Kasumi-1 (cell line): ENCODE results near the gene FMOD.
"Not testable (repeated sequence)": the region's sequence is repeated elsewhere in the genome, so short reads cannot be mapped to it uniquely, and the experiment has no call there.

Source experiments
- DNase-seq, 2 experiments: peaks; one replicate each; lab custom pipeline; 2025; lab: John Stamatoyannopoulos, UW

The FMOD gene

DNA sequence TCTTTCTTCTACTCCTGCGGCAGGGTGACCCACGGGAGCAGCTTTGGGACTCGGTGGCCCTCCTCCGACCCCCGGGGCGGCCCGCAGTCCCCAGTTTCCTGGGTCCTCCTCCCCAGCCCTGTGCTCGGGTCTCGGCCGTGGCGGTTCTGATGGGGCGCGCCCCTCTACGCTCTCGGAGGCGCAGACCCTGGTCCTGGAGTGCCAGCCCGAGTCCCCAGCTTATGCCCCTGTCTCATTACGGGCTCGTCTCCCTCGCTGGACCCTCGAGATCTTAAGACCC is 45.2 kb downstream of the FMOD start:
- no peak for DNase-seq

DNA sequence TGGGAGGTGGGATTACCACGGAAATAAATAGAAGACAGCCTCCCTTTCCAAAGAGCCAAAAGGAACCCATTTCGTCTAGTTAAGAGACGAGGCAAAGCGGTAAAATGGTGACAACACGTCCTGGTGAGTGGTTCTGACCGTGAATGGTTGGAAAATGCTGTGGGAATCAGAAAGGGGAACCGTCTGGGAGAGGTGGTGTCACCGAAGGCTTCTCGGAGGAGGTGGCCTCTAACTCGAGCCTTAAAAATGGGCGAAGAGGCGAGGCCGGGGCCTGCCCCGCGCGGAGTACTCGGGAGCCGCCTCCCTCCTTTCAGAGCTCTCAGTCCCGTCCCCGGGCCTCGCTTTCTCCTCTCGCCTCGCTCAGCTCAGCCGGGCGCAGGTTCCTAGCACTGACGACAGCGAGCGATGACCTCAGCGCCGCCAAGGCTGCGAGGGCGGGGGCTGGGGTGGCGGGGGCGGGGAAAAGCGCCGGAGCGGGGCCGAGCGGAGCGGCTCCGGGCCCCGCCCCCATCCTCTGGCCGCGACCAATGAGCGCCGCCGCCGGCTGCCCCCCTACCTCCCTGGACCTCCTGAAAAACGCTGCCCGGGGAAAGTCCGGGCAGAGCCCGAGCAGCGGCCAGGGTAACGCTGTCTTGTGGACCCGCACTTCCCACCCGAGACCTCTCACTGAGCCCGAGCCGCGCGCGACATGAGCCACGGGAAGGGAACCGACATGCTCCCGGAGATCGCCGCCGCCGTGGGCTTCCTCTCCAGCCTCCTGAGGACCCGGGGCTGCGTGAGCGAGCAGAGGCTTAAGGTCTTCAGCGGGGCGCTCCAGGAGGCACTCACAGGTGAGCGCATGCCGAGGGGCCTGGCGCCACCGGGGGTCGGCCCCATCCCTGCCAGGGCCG is 45.8 kb downstream of the FMOD start, which contains the start of gene BTG2:
BTG2 (plus strand) TSS at position 601 of the 890 bp plus-strand sequence; CDS start at position 689, 88 bp downstream.
- DNase-seq = peak; percentile 21 to 28

DNA sequence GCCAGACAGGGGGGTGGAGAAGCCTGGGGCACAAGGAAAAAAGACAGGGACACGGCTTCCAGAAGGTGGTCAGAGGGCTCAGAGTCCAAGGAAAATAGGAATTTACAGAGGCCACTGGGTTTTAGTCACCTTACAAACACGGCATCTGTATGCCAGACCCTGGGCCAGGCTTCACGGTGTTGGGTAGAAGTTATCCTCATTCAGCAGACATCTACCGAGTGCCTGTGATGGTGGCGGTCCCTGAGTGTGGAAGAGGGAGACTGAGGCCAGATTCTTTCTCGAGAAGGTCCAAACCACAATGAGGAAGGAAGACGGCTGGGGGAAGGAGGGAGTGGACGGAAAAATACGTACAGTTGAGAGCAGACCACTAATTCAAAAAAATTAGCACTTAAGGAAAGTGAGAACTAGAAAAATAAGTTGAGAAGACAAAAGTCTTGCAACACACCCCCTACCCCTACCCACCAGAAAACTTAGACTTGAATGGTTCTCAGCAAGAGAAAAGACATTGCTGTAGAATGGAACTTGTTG is 46.5 kb downstream of the FMOD start:
- DNase-seq = no peak

DNA sequence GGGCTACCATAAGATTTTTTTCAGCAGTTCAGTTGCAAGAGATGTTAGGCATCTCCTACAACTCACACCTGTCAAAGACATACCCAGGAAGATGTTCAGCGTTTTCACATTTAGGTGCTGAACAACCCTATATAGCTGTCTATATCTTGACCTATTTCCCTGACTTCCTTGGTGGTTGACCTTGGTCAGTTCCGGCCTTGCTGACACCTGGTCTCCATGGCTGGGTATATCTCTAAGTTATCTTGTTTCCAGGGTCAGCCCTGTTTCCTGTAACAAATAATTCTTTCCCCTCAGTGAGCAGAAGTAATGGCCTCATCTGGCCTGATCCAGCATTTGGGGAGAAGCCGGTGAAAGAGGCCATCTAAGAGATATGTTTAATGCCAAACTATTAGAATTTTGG is 48.0 kb downstream of the FMOD start:
- no peak for DNase-seq

DNA sequence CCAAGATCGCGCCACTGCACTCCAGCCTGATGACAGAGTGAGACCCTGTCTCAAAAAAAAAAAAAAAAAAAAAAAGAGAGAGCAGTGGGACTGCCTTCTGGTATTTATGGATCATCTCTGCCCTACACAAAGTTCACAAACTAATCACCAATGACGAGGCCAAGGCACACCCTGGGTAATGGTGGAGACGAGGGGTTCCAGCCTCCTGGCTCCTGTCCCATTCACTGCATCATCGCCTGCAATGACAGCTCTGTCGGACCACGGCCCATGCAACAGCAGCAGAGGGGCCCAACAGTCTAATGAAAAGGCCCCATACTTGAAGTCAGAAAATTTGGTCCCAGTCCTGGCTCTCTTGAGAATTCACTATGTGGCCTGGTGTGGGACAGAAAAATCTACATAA is 48.5 kb downstream of the FMOD start:
- no peak for DNase-seq

DNA sequence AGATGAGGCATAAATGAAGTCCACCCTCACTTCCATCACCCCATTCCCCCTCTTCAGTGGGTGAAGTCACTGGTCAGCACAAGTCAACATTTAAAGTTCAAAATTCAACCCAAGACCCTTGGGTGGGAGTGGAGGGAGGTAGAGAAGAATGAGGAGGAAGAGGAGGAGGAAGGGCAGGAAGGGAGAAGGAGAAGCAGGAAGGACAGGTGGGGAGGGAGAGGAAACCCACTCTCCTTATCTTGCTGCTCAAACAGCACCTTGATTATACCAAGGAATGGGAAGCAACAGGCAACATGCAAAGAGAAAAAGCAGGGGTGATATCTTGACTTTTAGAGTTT is 49.6 kb downstream of the FMOD start:
- no peak for DNase-seq

DNA sequence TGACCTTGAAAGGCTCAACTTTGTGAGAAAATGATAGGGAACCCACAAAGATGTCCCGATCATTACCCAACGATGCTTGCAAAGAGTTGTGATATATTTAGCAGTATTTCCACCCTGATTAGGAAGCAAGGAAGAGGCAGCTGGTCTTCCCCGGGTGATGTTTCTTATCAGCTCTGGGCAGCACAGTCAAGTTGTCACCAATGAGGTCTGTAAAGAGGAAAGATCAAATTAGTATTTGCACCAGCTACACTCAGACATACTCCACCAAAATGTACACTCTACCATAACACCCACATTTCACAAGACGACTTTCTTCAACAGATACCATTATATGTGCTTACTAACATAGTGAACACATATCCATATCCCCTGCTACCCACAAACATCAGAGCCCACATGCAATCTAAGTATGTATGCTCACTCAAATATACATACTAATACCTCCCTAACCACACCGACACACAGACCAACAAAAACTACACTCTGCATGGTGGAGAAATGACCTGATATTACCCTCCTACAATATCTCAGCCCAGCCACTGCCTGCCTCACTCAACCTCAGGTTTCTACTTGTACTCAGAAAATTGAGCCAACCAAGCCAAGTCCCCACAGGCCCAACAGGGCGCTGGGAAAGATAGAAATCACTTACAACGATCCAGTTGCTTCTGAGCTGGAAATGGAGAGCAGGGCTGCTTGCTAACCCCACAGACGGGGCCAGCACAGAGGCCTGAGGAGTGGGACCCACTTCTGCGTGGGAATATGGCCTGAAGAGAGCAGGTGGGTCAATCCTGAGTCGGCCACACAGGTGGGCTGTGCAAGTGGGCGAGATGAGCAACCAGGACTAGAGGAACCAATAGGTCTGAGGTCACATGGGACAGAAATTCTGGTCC is 50.2 kb downstream of the FMOD start:
- no peak for DNase-seq

DNA sequence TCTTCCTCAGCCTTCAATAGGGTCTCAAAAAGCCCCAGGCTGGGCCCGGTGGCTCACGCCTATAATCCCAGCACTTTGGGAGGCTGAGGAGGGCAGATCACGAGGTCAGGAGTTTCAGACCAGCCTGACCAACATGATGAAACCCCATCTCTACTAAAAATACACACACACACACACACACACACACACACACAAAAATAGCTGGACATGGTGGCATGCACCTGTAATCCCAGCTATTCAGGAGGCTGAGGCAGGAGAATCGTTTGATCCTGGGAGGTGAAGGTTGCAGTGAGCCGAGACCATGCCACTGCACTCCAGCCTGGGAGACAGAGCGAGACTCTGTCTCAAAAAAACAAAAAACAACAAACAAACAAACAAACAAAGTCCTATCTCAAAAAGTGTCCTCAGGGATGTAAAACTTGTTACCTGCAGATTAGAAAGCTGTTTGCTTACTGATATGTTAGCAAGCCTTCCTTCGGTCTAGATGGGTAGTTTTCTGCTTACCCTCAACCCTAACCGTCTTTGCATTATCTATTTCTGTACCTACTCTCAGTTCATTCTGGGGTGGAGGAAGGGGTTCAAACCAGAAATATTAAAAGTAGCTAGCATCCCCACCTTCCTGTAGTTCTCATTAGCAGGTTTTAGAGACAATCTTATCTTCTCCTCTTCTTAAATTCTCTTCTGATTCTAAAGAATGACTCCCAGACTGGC is 51.0 kb downstream of the FMOD start:
- DNase-seq = not testable (repeated sequence)

DNA sequence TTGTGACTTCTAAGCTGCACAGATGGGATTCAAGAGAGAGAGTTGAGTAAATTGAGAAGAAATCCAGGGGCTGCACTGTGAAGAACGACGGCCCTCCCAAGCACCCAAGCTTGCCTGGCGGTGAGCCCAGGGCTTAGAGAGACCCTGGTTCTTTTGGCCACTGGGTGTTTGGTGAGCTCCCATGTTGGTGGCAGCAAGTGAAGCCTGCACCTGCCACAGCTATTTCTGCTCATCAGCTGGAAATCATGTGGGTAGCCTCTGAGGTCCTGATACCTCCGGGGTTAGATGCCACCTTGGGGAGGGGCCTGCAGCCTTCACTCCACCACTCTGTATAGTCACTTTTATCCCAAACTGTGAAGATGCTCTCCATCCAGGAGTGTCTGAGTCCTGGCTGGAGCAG is 51.8 kb downstream of the FMOD start:
- DNase-seq = no peak

DNA sequence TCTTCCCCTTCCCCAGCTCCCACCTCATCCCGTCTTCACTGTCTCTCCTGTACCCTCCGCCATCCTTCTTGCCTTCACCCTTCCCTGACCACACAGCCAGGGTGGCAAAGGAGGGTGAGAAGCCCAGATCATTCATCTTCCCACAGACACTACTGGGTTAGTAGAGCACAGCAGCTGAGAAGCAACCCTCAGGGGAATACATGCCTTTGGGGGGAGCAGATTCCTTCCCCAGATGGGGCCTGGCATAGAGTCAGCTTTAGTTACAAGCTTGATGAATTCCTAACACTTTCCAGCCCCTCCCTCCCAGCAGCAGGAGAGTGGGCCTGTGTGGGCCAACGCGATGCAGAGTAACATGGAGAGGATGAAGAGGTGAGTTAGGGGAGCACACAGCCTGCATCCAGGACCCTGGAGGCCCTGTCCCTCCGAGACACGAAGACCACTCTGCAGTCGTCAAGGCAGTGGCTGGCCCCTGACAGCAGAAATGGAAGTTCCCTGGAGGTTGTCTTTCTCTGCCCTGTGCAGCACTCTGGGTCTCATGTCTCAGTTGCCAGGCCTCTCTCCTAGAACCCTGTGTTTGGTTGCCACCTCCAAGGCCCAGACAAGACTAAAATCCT is 54.4 kb downstream of the FMOD start:
- no peak for DNase-seq

DNA sequence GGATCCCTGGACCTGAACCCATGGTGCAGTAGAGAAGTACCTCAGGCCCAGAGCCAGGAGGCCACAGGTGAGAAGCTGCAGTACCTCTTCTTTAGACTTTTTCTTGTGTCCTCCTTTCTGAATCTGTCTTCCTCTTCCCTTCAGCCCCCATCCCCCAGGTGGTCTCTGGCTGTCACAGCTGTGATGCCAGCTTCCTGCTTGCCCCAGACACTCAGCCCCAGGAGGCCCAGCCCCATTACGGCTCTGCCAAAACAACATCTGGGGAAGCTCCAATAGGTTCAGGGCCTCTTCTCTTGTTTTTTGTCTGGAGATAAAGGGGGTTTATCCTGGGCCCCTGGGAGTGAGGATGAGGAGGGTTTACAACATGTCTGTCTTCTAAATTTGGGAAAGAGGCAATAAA is 55.1 kb downstream of the FMOD start:
- no peak for DNase-seq

DNA sequence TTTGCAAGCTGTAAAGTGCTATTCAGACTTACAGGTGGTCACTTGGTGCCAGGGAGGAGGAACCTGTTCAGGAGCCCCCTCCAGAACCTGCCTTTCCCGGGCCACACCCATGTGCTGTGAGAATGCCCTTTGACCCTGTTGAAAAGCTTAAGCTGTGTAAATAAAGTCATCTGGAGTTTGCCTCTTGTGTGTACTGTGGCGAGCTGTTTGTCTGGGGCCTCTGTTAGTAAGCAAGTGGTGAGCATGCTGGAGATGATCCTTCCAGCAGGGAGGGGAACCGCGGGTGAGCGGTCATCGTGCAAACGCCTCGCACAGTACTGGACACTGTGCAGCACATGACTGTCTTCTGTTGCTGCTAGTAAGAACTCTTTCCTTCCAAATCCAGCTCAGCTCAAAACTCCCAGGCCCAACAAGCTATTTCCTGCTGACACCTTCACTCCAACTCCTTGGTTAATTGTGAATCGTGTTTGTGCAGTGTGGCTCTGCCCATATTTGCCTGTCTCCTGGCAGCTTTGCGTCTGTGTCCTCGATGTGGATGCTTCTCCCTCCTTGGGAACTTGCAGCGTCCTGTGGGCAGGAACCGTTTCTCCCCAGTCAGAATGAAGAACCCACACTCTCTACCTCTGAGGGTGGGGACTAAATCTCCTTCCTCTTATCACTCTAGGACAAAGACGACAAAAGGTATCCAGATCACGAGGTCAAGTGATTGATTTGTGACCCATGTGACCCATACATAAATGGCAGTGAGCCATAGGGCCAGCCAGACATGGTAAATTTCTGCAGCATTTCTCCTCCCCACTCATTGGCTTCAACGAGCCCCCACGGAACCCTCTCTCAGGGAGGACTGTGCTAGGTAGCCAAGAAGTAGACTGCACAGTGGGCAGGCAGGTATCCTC is 59.5 kb downstream of the FMOD start:
- DNase-seq = no peak
